MM.1S (cell line): Measurements from ENCODE around the gene SH3PXD2A.

ENCODE experiments used
- CTCF ChIP-seq: fragments of 300-600 bp; sonication (generic); IDR thresholded peaks from 2 replicates; pipeline ENCODE4 v1.5.1; 2016; ENCODE audit warnings: antibody characterized with exemption, low read length, mixed read lengths
- EZH2 ChIP-seq: fragments of 300-600 bp; sonication (generic); optimal IDR thresholded peaks from 2 replicates; pipeline ENCODE3; 2017; ENCODE audit warnings: low read depth, mild to moderate bottlenecking, antibody characterized with exemption, low read length, mixed read lengths
- EZH2phosphoT487 ChIP-seq: fragments of 300-600 bp; sonication (generic); IDR thresholded peaks from 2 replicates; pipeline ENCODE4 v1.6.1; 2018; ENCODE audit warnings: antibody characterized with exemption, low read length

GRCh38 chr10:103791291-103791690, 64.1 kb downstream of the SH3PXD2A start:
- TF ChIP-seq CTCF, result no peak
- no peak for TF ChIP-seq EZH2
- no peak for TF ChIP-seq EZH2phosphoT487
